Immature natural killer cell (primary cell): ENCODE measurements around the gene OSGEPL1. TPM values are rescaled to one million over a fixed set of nuclear protein-coding genes. Genes with fewer than 3 reads are reported as not detected.
"Not testable (repeated sequence)": the region's sequence is repeated elsewhere in the genome, so short reads cannot be mapped to it uniquely, and the experiment has no call there.

ENCODE experiments used
- DNase-seq, 3 donors: peaks; one replicate each; pipeline ENCODE4 v3.0.0; 2022; ENCODE audit warnings: mixed read lengths in 1 of 3
- H3K27ac Mint-ChIP-seq, 6 donors: one replicate each; pipeline ENCODE4 v1.8.0; 2020; ENCODE audit warnings: mixed read lengths in 6 of 6, mild to moderate bottlenecking in 5 of 6, inconsistent platforms in 4 of 6, moderate library complexity in 3 of 6
- H3K27me3 Mint-ChIP-seq, 3 donors: one replicate each; pipeline ENCODE4 v1.8.0; 2020 to 2021; ENCODE audit warnings: low read depth in 3 of 3, mild to moderate bottlenecking in 3 of 3, mixed read lengths in 3 of 3, moderate library complexity in 3 of 3, inconsistent platforms in 1 of 3
- H3K36me3 Mint-ChIP-seq, 3 donors: one replicate each; pipeline ENCODE4 v1.8.0; 2020; ENCODE audit warnings: mixed read lengths in 3 of 3, inconsistent platforms in 2 of 3, mild to moderate bottlenecking in 2 of 3
- H3K4me1 Mint-ChIP-seq, 2 donors: one replicate each; pipeline ENCODE4 v1.8.0; 2020; ENCODE audit warnings: inconsistent platforms in 2 of 2, mild to moderate bottlenecking in 2 of 2, mixed read lengths in 2 of 2, moderate library complexity in 1 of 2
- H3K4me3 Mint-ChIP-seq, 5 donors: one replicate each; pipeline ENCODE4 v1.8.0; 2020; ENCODE audit warnings: mild to moderate bottlenecking in 5 of 5, mixed read lengths in 5 of 5, inconsistent platforms in 3 of 5, moderate library complexity in 3 of 5
- H3K9me3 Mint-ChIP-seq, 6 donors: one replicate each; pipeline ENCODE4 v1.8.0; 2020; ENCODE audit warnings: mild to moderate bottlenecking in 6 of 6, mixed read lengths in 6 of 6, inconsistent platforms in 4 of 6, moderate library complexity in 3 of 6
- polyA plus RNA-seq, 3 donors: library from polyadenylated mRNA; unstranded; fragments of 300-500 nt; fragmentation: Illumina TruSeq; gene quantifications; one replicate each; pipeline ENCODE4 v1.2.3, GENCODE V29; 2021

Gene OSGEPL1
- polyA plus RNA-seq, 3 donors from 2014 or later, result 9.6 to 10.2 (median 10.1) TPM

- no peaks in the 10 kb centered on the region for H3K9me3 Mint-ChIP-seq
- peaks cover 8 to 20% (median 20%) of the 10 kb centered on the region in 3 donors for H3K36me3 Mint-ChIP-seq
- peak overlapping the region; percentile 41 to 95 (median 93) for H3K4me3 Mint-ChIP-seq
- H3K4me1 Mint-ChIP-seq, result peaks cover 56 to 77% of the 10 kb centered on the region in 2 donors
- DNase-seq, result no peak
- peaks cover 0 to 14% (median 9%) of the 10 kb centered on the region in 3 donors for H3K27me3 Mint-ChIP-seq
- H3K27ac Mint-ChIP-seq, result peak overlapping the region; percentile 82 to 98 (median 97)
Observed at GRCh38 chr2:189782221-189782671, 19.7 kb upstream of the OSGEPL1 start.

GRCh38 chr2:189772212-189772611 is 9.6 kb upstream of the OSGEPL1 start:
- Mint-ChIP-seq H3K4me3 (no peak overlapping the region), H3K36me3 (peaks cover 6 to 31% (median 10%) of the 10 kb centered on the region in 3 donors), H3K4me1 (peaks cover 2 to 8% of the 10 kb centered on the region in 2 donors), H3K27ac (peak overlapping the region in 1 of 6 donors; percentile 42), H3K27me3 (no peaks in the 10 kb centered on the region), H3K9me3 (no peaks in the 10 kb centered on the region)
- no peak for DNase-seq

- peaks cover 0 to 2% of the 10 kb centered on the region in 2 donors for H3K4me1 Mint-ChIP-seq
- H3K36me3 Mint-ChIP-seq, result peaks cover 7 to 30% (median 16%) of the 10 kb centered on the region in 3 donors
- H3K4me3 Mint-ChIP-seq, result no peak overlapping the region
- no peak overlapping the region for H3K27ac Mint-ChIP-seq
- DNase-seq, result no peak
- H3K27me3 Mint-ChIP-seq, result no peaks in the 10 kb centered on the region
- no peaks in the 10 kb centered on the region for H3K9me3 Mint-ChIP-seq
Observed at GRCh38 chr2:189770590-189771322, 8.2 kb upstream of the OSGEPL1 start.

GRCh38 chr2:189763908-189764661 is 1.5 kb upstream of the OSGEPL1 start:
- H3K9me3 Mint-ChIP-seq, result no peaks in the 10 kb centered on the region
- peak overlapping the region in 4 of 5 donors; percentile 5 to 99 (median 98) for H3K4me3 Mint-ChIP-seq
- peaks cover 2 to 12% (median 10%) of the 10 kb centered on the region in 3 donors for H3K27me3 Mint-ChIP-seq
- H3K27ac Mint-ChIP-seq, result peak overlapping the region in 5 of 6 donors; percentile 7 to 96 (median 44)
- DNase-seq, result no peak
- H3K36me3 Mint-ChIP-seq, result peaks cover 5 to 7% (median 6%) of the 10 kb centered on the region in 3 donors
- peaks cover 12 to 31% of the 10 kb centered on the region in 2 donors for H3K4me1 Mint-ChIP-seq

- no peak for DNase-seq
- Mint-ChIP-seq H3K27ac (peak overlapping the region; percentile 96 to 98 (median 98)), H3K4me1 (peaks cover 12 to 31% of the 10 kb centered on the region in 2 donors), H3K36me3 (peaks cover 5 to 6% (median 6%) of the 10 kb centered on the region in 3 donors), H3K27me3 (peaks cover 2 to 12% (median 10%) of the 10 kb centered on the region in 3 donors), H3K9me3 (no peaks in the 10 kb centered on the region), H3K4me3 (peak overlapping the region; percentile 93 to 99 (median 98))
Observed at GRCh38 chr2:189762229-189762550, 402 bp downstream of the OSGEPL1 start.

- H3K9me3 Mint-ChIP-seq, DNase-seq, H3K4me3 Mint-ChIP-seq, H3K27ac Mint-ChIP-seq, H3K36me3 Mint-ChIP-seq: not testable (repeated sequence)
- peaks cover 12 to 31% of the 10 kb centered on the region in 2 donors for H3K4me1 Mint-ChIP-seq
- peaks cover 2 to 12% (median 10%) of the 10 kb centered on the region in 3 donors for H3K27me3 Mint-ChIP-seq
Observed at GRCh38 chr2:189760154-189760553, 2.4 kb downstream of the OSGEPL1 start.

- Mint-ChIP-seq H3K4me3 (no peak overlapping the region), H3K4me1 (peaks cover 0 to 1% of the 10 kb centered on the region in 2 donors), H3K27ac (peak overlapping the region in 2 of 6 donors; percentile 7 to 8), H3K36me3 (peaks cover 10 to 17% (median 16%) of the 10 kb centered on the region in 3 donors), H3K9me3 (no peaks in the 10 kb centered on the region), H3K27me3 (no peaks in the 10 kb centered on the region)
- no peak for DNase-seq
Observed at GRCh38 chr2:189756311-189756952, 6.2 kb downstream of the OSGEPL1 start.

GRCh38 chr2:189751080-189751658 is 11.4 kb downstream of the OSGEPL1 start:
- DNase-seq, result peak; percentile 24 to 35 (median 29)
- Mint-ChIP-seq H3K36me3 (peaks cover 13 to 26% (median 16%) of the 10 kb centered on the region in 3 donors), H3K27ac (no peak overlapping the region), H3K9me3 (no peaks in the 10 kb centered on the region), H3K4me3 (no peak overlapping the region), H3K4me1 (no peaks in the 10 kb centered on the region), H3K27me3 (peaks cover 0 to 2% (median 2%) of the 10 kb centered on the region in 3 donors)

- Mint-ChIP-seq H3K9me3 (no peaks in the 10 kb centered on the region), H3K36me3 (peaks cover 0 to 8% (median 0%) of the 10 kb centered on the region in 3 donors), H3K27me3 (peaks cover 0 to 1% (median 0%) of the 10 kb centered on the region in 3 donors), H3K4me1 (no peaks in the 10 kb centered on the region), H3K27ac (no peak overlapping the region), H3K4me3 (no peak overlapping the region)
- DNase-seq, result no peak
Observed at GRCh38 chr2:189729430-189729829, 33.2 kb downstream of the OSGEPL1 start.

GRCh38 chr2:189726849-189727248 is 35.7 kb downstream of the OSGEPL1 start:
- Mint-ChIP-seq H3K4me1 (no peaks in the 10 kb centered on the region), H3K4me3 (no peak overlapping the region), H3K27me3 (no peaks in the 10 kb centered on the region), H3K9me3 (no peaks in the 10 kb centered on the region), H3K36me3 (peaks cover 0 to 2% (median 0%) of the 10 kb centered on the region in 3 donors), H3K27ac (no peak overlapping the region)
- no peak for DNase-seq

- H3K4me1 Mint-ChIP-seq, result no peaks in the 10 kb centered on the region
- DNase-seq, result no peak
- peaks cover 0 to 5% (median 3%) of the 10 kb centered on the region in 3 donors for H3K36me3 Mint-ChIP-seq
- no peak overlapping the region for H3K4me3 Mint-ChIP-seq
- no peak overlapping the region for H3K27ac Mint-ChIP-seq
- H3K9me3 Mint-ChIP-seq, result no peaks in the 10 kb centered on the region
- no peaks in the 10 kb centered on the region for H3K27me3 Mint-ChIP-seq
Observed at GRCh38 chr2:189726271-189726670, 36.3 kb downstream of the OSGEPL1 start.

- Mint-ChIP-seq H3K27me3 (no peaks in the 10 kb centered on the region), H3K4me3 (no peak overlapping the region), H3K9me3 (no peaks in the 10 kb centered on the region), H3K27ac (no peak overlapping the region), H3K36me3 (peaks cover 3 to 9% (median 9%) of the 10 kb centered on the region in 3 donors), H3K4me1 (no peaks in the 10 kb centered on the region)
- DNase-seq, result no peak
Observed at GRCh38 chr2:189723192-189723591, 39.4 kb downstream of the OSGEPL1 start.

GRCh38 chr2:189719571-189719970 is 43.0 kb downstream of the OSGEPL1 start:
- Mint-ChIP-seq H3K27me3 (no peaks in the 10 kb centered on the region), H3K4me3 (no peak overlapping the region), H3K4me1 (no peaks in the 10 kb centered on the region), H3K36me3 (peaks cover 3 to 16% (median 13%) of the 10 kb centered on the region in 3 donors), H3K27ac (no peak overlapping the region), H3K9me3 (peaks cover 0 to 12% (median 3%) of the 10 kb centered on the region in 6 donors)
- DNase-seq, result no peak
